A549 (cell line): Measurements from ENCODE around the gene PHOX2A.

Experiments
- CHD2 ChIP-seq: fragments of 150-350 bp; IDR thresholded peaks from 2 replicates; pipeline ENCODE4 v1.6.1; 2014; ENCODE audit warnings: low read length; ENCODE audit not compliant: partially characterized antibody
- EHF ChIP-seq: fragments of 250-450 bp; sonication (Bioruptor Pico); IDR thresholded peaks from 2 replicates; pipeline ENCODE4 v1.5.0; 2020; ENCODE audit warnings: mild to moderate bottlenecking
- EP300 ChIP-seq, 2 experiments: fragments of >200 bp; sonication (Bioruptor Twin); formaldehyde crosslinking; IDR thresholded peaks; 2 replicates in 1 of 2; 3 replicates in 1 of 2; pipeline ENCODE4 v1.6.1; 2016 to 2017
- ESRRA ChIP-seq: fragments of 150-350 bp; IDR thresholded peaks from 2 replicates; pipeline ENCODE4 v1.6.1; 2014; ENCODE audit warnings: mild to moderate bottlenecking, low read length, borderline replicate concordance
- HEYL ChIP-seq: fragments of 250-450 bp; sonication (Bioruptor Pico); IDR thresholded peaks from 2 replicates; pipeline ENCODE4 v1.8.0; 2021; ENCODE audit warnings: mild to moderate bottlenecking, moderate library complexity
- MAFK ChIP-seq: fragments of 450-650 bp; IDR thresholded peaks from 2 replicates; pipeline ENCODE4 v1.6.1; 2014; ENCODE audit not compliant: partially characterized antibody
- MAZ ChIP-seq: fragments of 150-350 bp; IDR thresholded peaks from 2 replicates; pipeline ENCODE4 v1.6.1; 2014; ENCODE audit warnings: antibody characterized with exemption, low read depth, low read length, borderline replicate concordance
- NPAS2 ChIP-seq: fragments of 250-450 bp; sonication (Bioruptor Pico); IDR thresholded peaks from 2 replicates; pipeline ENCODE4 v1.8.0; 2022; ENCODE audit warnings: mild to moderate bottlenecking, moderate library complexity, borderline replicate concordance
- POLR2A ChIP-seq: IDR thresholded peaks from 2 replicates; pipeline ENCODE4 v1.6.1; 2012; ENCODE audit warnings: mild to moderate bottlenecking, low read length
- POLR2AphosphoS2 ChIP-seq: conservative IDR thresholded peaks from 2 replicates; pipeline ENCODE4 v1.6.1; 2012; ENCODE audit warnings: low read length, improper control_type of control experiment, inconsistent platforms
- TF ChIP-seq, protein P1 (sequence below): fragments of >200 bp; sonication (Bioruptor Twin); formaldehyde crosslinking; IDR thresholded peaks from 3 replicates; pipeline ENCODE4 v1.5.1; 2016
- TF ChIP-seq, protein P2 (sequence below): IDR thresholded peaks from 2 replicates; pipeline ENCODE4 v1.6.1; 2012

- TF ChIP-seq, protein P1, sequence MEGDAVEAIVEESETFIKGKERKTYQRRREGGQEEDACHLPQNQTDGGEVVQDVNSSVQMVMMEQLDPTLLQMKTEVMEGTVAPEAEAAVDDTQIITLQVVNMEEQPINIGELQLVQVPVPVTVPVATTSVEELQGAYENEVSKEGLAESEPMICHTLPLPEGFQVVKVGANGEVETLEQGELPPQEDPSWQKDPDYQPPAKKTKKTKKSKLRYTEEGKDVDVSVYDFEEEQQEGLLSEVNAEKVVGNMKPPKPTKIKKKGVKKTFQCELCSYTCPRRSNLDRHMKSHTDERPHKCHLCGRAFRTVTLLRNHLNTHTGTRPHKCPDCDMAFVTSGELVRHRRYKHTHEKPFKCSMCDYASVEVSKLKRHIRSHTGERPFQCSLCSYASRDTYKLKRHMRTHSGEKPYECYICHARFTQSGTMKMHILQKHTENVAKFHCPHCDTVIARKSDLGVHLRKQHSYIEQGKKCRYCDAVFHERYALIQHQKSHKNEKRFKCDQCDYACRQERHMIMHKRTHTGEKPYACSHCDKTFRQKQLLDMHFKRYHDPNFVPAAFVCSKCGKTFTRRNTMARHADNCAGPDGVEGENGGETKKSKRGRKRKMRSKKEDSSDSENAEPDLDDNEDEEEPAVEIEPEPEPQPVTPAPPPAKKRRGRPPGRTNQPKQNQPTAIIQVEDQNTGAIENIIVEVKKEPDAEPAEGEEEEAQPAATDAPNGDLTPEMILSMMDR: no peak
- TF ChIP-seq HEYL (no peak), CHD2 (no peak), ESRRA (no peak), EHF (no peak), POLR2A (no peak), NPAS2 (CRISPR knock-in tag) (no peak), MAZ (no peak), MAFK (no peak), EP300 (IDR thresholded peaks at IDR 0.05) (no peak), POLR2AphosphoS2 (no peak)
- TF ChIP-seq, protein P2, sequence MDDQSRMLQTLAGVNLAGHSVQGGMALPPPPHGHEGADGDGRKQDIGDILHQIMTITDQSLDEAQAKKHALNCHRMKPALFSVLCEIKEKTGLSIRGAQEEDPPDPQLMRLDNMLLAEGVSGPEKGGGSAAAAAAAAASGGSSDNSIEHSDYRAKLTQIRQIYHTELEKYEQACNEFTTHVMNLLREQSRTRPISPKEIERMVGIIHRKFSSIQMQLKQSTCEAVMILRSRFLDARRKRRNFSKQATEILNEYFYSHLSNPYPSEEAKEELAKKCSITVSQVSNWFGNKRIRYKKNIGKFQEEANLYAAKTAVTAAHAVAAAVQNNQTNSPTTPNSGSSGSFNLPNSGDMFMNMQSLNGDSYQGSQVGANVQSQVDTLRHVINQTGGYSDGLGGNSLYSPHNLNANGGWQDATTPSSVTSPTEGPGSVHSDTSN: no peak
Measured at GRCh38 chr11:72230764-72231365, 13.1 kb downstream of the PHOX2A start.
